D721Med (cell line): ENCODE measurements around the gene TTC28.
"Not testable (repeated sequence)": the region's sequence is repeated elsewhere in the genome, so short reads cannot be mapped to it uniquely, and the experiment has no call there.

ENCODE experiments used
- DNase-seq: peaks from one replicate; pipeline ENCODE4 v3.0.0; 2011; ENCODE audit warnings: low spot score; ENCODE audit not compliant: insufficient read length
- FAIRE-seq: peaks from 2 replicates; lab custom pipeline; 2011; peaks lifted over from hg19 to GRCh38; lab: Jason Lieb, UNC
- TF ChIP-seq, protein P1 (sequence below): IDR thresholded peaks from 2 replicates; pipeline ENCODE4 v1.5.1; 2012; ENCODE audit warnings: mild to moderate bottlenecking, control low read depth; ENCODE audit not compliant: insufficient read depth; ENCODE audit errors: missing control alignments

TTC28 gene

DNA sequence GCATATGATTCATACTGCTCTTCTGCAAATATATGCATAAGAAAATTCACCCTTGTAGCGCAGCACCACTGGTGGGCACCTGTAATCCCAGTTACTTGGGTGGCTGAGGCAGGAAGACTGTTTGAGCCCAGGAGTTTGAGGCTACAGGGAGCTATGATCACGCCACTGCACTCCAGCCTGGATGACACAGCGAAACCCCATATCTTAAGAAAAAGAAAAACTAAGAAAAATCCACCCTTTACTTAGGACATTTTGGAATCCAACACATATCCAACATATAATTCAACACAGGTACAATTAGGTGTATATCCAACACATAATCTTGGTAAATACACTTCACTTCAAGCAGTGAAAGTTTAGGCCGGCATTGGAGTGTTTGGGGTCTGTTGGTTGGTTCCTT is 505.1 kb downstream of the TTC28 start:
- FAIRE-seq (no peak), DNase-seq (no peak)
- TF ChIP-seq, protein P1, sequence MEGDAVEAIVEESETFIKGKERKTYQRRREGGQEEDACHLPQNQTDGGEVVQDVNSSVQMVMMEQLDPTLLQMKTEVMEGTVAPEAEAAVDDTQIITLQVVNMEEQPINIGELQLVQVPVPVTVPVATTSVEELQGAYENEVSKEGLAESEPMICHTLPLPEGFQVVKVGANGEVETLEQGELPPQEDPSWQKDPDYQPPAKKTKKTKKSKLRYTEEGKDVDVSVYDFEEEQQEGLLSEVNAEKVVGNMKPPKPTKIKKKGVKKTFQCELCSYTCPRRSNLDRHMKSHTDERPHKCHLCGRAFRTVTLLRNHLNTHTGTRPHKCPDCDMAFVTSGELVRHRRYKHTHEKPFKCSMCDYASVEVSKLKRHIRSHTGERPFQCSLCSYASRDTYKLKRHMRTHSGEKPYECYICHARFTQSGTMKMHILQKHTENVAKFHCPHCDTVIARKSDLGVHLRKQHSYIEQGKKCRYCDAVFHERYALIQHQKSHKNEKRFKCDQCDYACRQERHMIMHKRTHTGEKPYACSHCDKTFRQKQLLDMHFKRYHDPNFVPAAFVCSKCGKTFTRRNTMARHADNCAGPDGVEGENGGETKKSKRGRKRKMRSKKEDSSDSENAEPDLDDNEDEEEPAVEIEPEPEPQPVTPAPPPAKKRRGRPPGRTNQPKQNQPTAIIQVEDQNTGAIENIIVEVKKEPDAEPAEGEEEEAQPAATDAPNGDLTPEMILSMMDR = no peak

DNA sequence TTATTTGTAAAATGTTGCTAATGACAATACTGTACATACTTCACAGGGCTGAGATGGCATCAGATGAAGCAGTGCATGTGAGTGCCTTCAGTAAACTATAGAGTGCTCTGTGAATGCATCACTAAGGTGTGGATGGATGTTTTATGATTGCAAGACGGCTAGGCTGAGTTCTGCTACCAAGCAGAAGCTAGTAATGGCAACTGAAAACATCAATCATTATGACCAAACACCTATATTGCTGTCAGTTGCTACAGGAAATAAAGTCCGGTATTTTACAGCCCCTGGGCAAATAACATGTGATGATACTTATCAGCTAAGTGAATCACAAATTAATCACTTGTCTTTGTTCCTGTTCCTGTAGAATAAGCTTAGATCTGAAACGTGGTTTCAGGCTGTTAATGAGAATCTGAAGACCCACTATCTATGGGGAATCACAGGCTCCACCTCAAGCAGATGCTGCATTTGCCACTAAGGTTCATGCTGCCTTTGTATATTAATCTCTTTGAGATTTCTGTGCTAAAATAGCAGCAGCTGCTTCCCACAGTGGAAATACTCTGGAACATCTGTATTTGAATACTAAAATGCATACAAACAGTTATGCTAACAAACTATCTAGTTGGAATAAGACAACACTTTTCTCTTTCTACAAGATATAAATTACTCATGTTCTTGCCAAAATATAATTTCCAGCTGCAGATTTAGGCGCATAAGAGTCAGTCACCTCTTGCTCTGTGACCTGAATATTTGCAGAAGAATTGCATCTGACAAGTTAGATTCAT is 506.6 kb downstream of the TTC28 start:
- TF ChIP-seq, protein P1 = no peak
- DNase-seq = no peak
- no peak for FAIRE-seq

DNA sequence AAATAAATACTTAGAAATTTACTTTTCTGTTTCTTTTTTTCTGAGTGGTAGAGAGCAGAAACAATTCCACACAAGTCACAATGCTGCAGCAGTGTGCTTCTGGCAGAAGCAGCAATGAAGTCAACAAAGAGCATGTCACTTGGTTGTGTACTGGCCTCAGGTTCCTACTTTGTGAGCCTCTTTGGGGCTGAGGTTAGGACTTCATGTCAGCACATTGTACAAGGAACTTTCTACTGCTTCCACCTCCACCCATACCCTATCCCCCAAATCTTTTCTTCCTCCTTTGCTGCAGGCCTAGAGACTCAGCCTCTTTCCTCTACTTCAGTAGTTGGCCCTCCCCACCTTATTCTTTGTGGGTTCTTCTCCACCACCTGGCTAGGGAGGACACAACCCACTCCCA is 507.9 kb downstream of the TTC28 start:
- DNase-seq = no peak
- TF ChIP-seq, protein P1 = no peak
- FAIRE-seq = no peak

DNA sequence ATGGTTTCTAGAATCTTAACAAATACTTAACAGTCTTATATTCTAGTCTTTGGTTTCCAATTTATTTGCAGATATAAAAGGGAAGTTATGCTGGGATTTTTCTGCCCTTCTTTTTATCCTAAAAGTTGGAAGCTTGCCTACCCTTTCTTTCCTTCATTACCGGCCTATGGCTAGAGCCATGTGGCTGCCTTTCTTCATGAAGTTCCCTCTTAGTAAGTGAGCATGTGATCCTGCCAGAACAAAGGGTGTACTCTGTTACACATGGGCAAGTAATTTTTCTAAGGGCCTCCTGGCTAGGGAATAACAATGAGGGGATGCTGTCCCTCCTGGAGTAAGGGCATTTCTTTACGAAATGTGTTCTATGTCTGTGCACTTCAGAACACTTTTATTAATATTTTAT is 508.5 kb downstream of the TTC28 start:
- no peak for FAIRE-seq
- TF ChIP-seq, protein P1 = no peak
- no peak for DNase-seq

DNA sequence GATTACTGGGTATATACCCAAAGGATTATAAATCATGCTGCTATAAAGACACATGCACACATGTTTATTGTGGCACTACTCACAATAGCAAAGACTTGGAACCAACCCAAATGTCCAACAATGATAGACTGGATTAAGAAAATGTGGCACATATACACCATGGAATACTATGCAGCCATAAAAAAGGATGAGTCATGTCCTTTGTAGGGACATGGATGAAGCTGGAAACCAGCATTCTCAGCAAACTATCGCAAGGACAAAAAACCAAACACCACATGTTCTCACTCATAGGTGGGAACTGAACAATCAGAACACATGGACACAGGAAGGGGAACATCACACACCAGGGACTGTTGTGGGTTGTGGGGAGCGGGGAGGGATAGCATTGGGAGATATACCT is 510.3 kb downstream of the TTC28 start:
- DNase-seq, FAIRE-seq: not testable (repeated sequence)

DNA sequence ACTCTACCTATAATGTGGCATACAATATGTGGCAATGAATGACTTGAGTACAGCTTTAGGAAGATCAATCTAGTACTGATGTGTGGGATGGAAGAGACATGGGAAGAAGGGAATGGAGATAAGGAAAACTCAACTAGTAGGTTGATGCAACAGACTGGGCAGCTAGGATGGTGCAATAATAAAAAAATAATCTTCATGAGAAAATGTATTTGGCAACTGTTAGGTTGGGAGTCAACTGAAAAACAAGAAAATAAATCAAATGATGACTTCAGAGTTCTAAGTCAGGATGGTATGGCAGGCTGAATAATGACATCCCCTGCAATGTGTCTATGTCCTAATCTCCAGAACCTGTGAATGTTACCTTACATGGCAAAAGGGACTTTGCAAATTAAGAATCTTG is 523.8 kb downstream of the TTC28 start:
- TF ChIP-seq, protein P1 = no peak
- DNase-seq (no peak), FAIRE-seq (no peak)

DNA sequence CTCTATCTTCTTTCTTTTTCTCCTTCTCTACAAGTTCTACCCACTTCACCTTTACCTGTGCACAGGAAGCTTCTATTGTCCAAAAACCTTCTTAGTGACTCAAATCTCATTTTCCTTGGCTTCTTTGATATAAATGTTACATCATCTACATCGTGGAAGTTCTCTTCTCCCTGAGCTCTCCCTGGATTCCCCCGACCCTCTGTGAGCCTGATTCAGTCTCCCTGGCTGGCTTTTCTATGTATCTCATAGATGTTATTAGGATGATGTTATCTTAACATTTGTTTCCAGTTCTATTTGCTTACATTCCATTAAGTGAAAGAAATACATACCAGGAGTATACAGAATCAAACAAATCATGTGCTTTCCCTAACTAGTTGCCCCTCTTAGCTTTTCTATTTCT is 524.8 kb downstream of the TTC28 start:
- FAIRE-seq (no peak), DNase-seq (no peak)
- TF ChIP-seq, protein P1 = no peak
